Measurements from ENCODE around the gene PRL. TPM values are rescaled to one million over a fixed set of nuclear protein-coding genes. Genes with fewer than 3 reads are reported as not detected.

Gene PRL
- total and polyA plus RNA-seq, 2 of the 8 experiments (the other 6 are each of a cell fraction or from before 2014, with no cell fraction given) = not detected

- Histone ChIP-seq H3K4ac (replicated peaks; ENCODE audit: insufficient read length, low read depth, low read length) (no peak overlapping the region), H3K36me3 (ENCODE audit: control insufficient read depth in 2 of 4, insufficient read depth in 4 of 4, low read length in 3 of 4) (no peaks in the 10 kb centered on the region), H3K27me3 (replicated peaks in 1 of 4; ENCODE audit: control insufficient read depth in 3 of 4, extremely low read depth in 1 of 4, insufficient read depth in 3 of 4, low read length in 3 of 4) (no peaks in the 10 kb centered on the region), H3K4me2 (ENCODE audit: insufficient read depth in 1 of 2, low read depth in 2 of 2, low read length in 2 of 2) (no peak overlapping the region), H4K91ac (replicated peaks; ENCODE audit: insufficient read length, low read length) (no peak overlapping the region), H2AFZ (ENCODE audit: low read length) (no peak overlapping the region), H3K79me2 (ENCODE audit: control insufficient read depth in 1 of 2, insufficient read depth in 2 of 2, low read length in 2 of 2) (no peaks in the 10 kb centered on the region), H3K4me1 (replicated peaks in 1 of 4; ENCODE audit: control insufficient read depth in 3 of 4, insufficient read depth in 4 of 4, low read length in 3 of 4) (no peaks in the 10 kb centered on the region), H3K27ac (ENCODE audit: low read depth, low read length) (no peak overlapping the region), H2BK20ac (ENCODE audit: low read length) (no peak overlapping the region), H2BK15ac (ENCODE audit: low read length) (no peak overlapping the region), H2BK120ac (replicated peaks; ENCODE audit: low read depth, low read length) (no peak overlapping the region), H4K8ac (ENCODE audit: extremely low read depth, insufficient read depth, low read length) (no peak overlapping the region), H3K18ac (ENCODE audit: extremely low read depth, low read length) (no peak overlapping the region), H4K20me1 (replicated peaks in 1 of 2; ENCODE audit: control insufficient read depth in 1 of 2, insufficient read depth in 2 of 2, low read length in 2 of 2) (no peaks in the 10 kb centered on the region), H2AK5ac (ENCODE audit: low read depth, low read length) (no peak overlapping the region), H2BK12ac (ENCODE audit: low read depth, low read length) (no peak overlapping the region), H3K9me3 (ENCODE audit: insufficient read depth in 2 of 2, low read depth in 1 of 2, low read length in 1 of 2) (no peaks in the 10 kb centered on the region), H3K23ac (ENCODE audit: insufficient read length) (no peak overlapping the region), H3K14ac (ENCODE audit: insufficient read length) (no peak overlapping the region), H3K23me2 (ENCODE audit: low read depth, low read length) (no peaks in the 10 kb centered on the region), H3K4me3 (ENCODE audit: extremely low read depth in 1 of 4, insufficient read depth in 2 of 4, low read depth in 3 of 4, low read length in 4 of 4) (no peak overlapping the region), H3K56ac (replicated peaks; ENCODE audit: insufficient read length, low read depth, low read length) (no peak overlapping the region), H3K79me1 (ENCODE audit: low read depth, low read length) (no peaks in the 10 kb centered on the region), H4K5ac (ENCODE audit: insufficient read length, low read depth, low read length) (no peak overlapping the region), H3K9ac (replicated peaks in 1 of 4; ENCODE audit: extremely low read depth in 1 of 4, low read depth in 3 of 4, low read length in 3 of 4) (no peak overlapping the region), H2BK5ac (ENCODE audit: low read depth, low read length) (no peak overlapping the region)
- FAIRE-seq (no peak), DNase-seq (ENCODE audit: low read depth in 1 of 2, low spot score in 2 of 2) (no peak)
- TF ChIP-seq JUN (IDR thresholded peaks at IDR 0.05; ENCODE audit: low read depth, low read length) (no peak), USF2 (IDR thresholded peaks at IDR 0.05; ENCODE audit: low read length) (no peak), ATF2 (IDR thresholded peaks at IDR 0.05; ENCODE audit: low read length) (no peak), POLR2AphosphoS5 (IDR thresholded peaks at IDR 0.05; ENCODE audit: low read depth, low read length) (no peak), POU5F1 (IDR thresholded peaks at IDR 0.05; ENCODE audit: low read depth, low read length) (no peak), GTF2F1 (IDR thresholded peaks at IDR 0.05; ENCODE audit: borderline replicate concordance, low read depth, low read length) (no peak), RNF2 (IDR thresholded peaks at IDR 0.05; ENCODE audit: borderline replicate concordance, low read depth, low read length, missing control alignments, poor library complexity, severe bottlenecking) (no peak)
- TF ChIP-seq, protein P1, sequence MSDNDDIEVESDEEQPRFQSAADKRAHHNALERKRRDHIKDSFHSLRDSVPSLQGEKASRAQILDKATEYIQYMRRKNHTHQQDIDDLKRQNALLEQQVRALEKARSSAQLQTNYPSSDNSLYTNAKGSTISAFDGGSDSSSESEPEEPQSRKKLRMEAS (IDR thresholded peaks at IDR 0.05) = no peak
- 66% methylated on average over 4 of the region's 4 CpGs; no CpG with 5 or more reads in 1 of the 2 experiments for WGBS, 2 experiments (ENCODE audit: extremely low coverage in 1 of 2, insufficient coverage in 1 of 2, insufficient read length in 1 of 2, insufficient replicate concordance in 2 of 2, low coverage in 1 of 2, low lambda C conversion rate in 2 of 2, missing lambda C conversion rate in 1 of 2)
- ChIA-PET POLR2A (ENCODE audit: partially characterized antibody) (no interaction called here), CTCF (ENCODE audit: partially characterized antibody) (no interaction called here)
Observed at GRCh38 chr6:22239261-22239921, 57.4 kb downstream of the PRL start.
